Esophagus mucosa (tissue), 1 donor: Measurements from ENCODE around the gene FHOD1. TPM values are rescaled to one million over a fixed set of nuclear protein-coding genes. Genes with fewer than 3 reads are reported as not detected.

Source experiments
- ATAC-seq: fragments of 200-7000 bp; cut with Tn5 transposase; one replicate; pipeline ENCODE4 v1.9.1; 2020
- total RNA-seq: library from RNA; stranded (reverse); gene quantifications from one replicate; pipeline ENCODE4 v1.2.4, GENCODE V29; 2023
- donor health status: DM: yes; HTN: yes; CAD: no.

FHOD1 gene
- 7.4 TPM for total RNA-seq

GRCh38 chr16:67247192-67248072 is at the start of gene FHOD1:
Gene FHOD1, minus strand, starts transcription at chr16:67247481. Its CDS starts 71 bp downstream, at chr16:67247410.
- peak; percentile 88 for ATAC-seq

- ATAC-seq, result no peak
Measured at GRCh38 chr16:67296420-67296819, 49.1 kb upstream of the FHOD1 start.

- no peak for ATAC-seq
Measured at GRCh38 chr16:67294938-67295361, 47.7 kb upstream of the FHOD1 start.

GRCh38 chr16:67294171-67294757 is 47.0 kb upstream of the FHOD1 start:
- ATAC-seq, result no peak

DNA sequence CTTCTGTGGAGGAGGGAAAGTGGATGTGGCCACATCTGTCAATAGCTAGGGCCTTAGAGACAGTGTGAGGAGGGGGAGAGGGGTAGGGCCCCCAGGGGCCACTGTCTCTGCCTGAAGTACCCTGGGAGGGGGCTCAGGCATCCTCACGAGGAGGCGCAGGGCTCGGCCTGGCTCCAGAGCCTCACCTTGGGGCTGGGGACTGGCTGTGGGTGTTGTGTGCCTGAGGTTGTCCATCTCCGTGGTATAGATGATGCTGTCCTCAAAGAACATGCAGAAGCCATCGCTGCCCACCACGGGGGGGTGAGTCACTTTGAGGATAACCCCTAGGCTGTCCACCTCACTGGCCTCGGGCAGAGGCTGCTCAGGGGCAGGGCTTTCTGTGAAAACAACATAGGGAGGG is 44.2 kb upstream of the FHOD1 start:
- ATAC-seq, result no peak

DNA sequence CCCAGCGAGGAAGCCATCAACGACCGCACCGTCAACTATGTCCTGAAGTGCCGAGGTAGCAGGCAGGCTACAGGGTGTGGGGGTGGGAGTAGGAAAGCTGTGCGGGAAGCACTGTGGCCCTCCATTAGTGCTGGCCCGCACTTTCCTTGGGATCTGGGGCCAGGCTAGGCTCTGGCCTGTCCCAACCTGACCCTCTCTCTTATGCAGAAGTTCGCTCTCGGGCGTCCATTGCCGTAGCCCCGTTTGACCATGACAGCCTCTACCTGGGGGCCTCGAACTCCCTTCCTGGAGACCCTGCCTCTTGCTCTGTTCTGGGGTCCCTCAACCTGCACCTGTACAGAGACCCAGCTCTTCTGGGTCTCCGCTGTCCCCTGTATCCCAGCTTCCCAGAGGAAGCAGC is 40.7 kb upstream of the FHOD1 start:
- ATAC-seq, result no peak

DNA sequence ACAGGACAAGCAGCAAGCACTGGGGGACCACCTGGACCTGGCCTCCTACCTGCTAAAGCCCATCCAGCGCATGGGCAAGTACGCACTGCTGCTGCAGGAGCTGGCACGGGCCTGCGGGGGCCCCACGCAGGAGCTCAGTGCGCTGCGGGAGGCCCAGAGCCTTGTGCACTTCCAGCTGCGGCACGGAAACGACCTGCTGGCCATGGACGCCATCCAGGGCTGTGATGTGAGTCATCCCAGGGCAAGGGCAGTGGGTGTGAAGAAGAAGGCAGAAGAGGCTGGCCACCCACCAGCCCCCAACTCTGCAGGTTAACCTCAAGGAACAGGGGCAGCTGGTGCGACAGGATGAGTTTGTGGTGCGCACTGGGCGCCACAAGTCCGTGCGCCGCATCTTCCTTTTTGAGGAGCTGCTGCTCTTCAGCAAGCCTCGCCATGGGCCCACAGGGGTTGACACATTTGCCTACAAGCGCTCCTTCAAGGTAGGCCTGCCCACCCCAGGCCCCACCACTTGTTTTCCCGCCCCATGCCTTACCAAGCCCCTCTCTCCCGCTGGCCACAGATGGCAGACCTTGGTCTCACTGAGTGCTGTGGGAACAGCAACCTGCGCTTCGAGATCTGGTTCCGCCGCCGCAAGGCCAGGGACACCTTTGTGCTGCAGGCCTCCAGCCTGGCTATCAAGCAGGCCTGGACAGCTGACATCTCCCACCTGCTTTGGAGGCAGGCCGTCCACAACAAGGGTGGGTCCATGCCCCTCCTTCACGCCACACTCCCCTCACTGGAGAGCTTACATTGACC is 39.4 kb upstream of the FHOD1 start:
- ATAC-seq, result no peak

- peak; percentile 43 for ATAC-seq
Measured at GRCh38 chr16:67284699-67285646, 37.7 kb upstream of the FHOD1 start.

DNA sequence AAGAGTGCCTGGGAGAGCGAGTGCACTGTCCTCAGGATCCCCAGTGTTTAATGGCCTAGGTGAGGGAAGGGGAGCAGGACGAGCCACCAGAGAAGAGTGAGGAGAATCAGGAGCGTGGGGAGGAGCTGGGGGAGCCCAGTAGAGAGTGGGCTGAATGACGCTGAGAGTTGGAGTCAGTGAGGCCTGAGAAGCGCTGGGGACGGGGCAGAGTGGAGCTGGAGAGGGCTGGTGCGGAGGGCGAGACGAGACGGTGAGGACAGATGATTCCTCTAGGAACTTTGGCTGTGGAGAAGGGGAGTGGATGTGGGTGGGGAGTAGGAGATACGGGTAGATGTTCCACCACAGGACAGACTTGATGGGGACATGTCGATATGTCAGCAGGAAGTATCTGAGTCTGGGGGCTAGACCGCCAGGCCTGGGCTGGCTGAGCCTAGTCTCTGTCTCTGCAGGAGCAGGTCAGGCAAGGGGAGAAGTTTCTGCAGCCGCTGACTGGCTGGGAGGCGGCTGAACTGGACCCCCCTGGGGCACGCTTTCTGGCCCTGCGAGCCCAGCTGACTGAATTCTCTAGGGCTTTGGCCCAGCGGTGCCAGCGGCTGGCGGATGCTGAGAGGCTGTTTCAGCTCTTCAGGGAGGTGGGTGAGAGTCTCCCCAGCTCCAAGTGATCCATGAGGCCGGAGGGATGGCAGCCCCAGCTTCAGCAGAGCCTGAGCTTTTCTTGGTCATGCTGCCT is 36.7 kb upstream of the FHOD1 start:
- ATAC-seq, result no peak

GRCh38 chr16:67283039-67283825 is 36.0 kb upstream of the FHOD1 start:
- no peak for ATAC-seq

- ATAC-seq, result no peak
Measured at GRCh38 chr16:67282447-67282805, 35.1 kb upstream of the FHOD1 start.

- ATAC-seq, result no peak
Measured at GRCh38 chr16:67281536-67282446, 34.5 kb upstream of the FHOD1 start.

GRCh38 chr16:67280090-67281015 is 33.1 kb upstream of the FHOD1 start:
- no peak for ATAC-seq

DNA sequence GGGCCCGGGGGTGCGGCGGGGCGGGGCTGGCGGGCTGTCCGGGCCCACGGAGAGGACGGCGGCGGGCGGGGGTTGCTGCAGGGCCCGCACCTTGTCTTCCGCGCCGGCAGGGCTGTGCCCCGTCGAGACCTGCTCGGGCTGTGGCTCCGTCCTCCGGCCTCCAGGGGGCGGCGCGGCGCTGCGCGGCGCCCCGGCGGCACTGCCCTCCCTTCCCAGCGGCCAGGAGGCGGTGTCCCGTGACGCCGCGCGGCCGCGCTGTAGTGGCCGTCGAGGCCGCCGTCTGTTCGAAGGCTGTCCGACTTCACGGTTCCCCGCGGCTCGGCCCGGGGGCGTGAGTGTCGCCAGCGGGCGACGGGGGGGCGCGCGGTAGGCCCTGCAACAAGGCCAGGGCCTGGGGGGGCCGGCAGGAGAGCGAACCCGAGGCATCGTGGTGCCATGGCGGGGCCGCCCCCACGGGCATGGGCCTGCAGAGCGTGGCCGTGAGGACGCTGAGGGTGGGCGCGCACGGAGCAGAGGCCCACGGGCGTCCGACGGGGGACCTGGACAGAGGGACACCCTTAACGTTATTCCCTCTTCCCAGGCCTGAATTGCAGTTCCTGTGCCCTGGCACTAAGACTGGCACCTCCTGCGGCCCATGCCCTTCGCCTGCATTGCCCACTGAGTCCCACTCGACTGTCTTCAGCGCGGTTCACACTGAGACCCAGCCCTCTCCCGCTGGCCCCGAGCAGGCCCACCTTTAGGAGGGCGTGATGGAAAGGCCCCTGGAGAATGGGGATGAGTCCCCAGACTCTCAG is 32.2 kb upstream of the FHOD1 start, which contains the start of gene PLEKHG4:
Gene PLEKHG4 (plus strand): TSS at position 237 of the 794 bp plus-strand sequence. CDS start 513 bp downstream, at position 750.
- ATAC-seq, result peak; percentile 92

DNA sequence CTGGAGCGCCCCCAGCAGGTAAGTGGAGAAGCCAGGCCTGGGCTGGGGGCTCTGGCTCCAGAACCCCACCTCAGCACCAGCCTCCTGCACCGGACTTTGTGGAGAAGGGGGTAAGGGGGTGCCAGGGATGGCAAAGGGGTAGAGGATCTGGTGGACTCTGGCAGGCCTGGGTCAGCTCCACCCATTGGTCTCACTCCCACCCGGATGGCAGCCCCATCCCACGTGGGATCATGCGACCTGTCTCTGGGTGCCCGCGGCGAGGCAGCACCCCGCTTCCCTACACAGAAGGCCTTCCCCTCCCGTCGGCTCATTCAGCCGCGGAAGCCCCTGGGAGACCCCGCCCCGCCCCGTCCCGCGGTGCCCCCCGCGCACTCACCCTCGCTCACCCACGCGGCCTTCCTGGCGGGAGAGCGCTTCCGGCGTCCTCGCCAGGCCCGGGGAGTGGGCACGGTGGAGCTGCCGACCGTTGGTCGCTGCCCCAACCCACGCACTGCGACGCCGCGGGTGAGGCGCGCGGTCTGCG is 31.6 kb upstream of the FHOD1 start:
- ATAC-seq, result peak; percentile 24

DNA sequence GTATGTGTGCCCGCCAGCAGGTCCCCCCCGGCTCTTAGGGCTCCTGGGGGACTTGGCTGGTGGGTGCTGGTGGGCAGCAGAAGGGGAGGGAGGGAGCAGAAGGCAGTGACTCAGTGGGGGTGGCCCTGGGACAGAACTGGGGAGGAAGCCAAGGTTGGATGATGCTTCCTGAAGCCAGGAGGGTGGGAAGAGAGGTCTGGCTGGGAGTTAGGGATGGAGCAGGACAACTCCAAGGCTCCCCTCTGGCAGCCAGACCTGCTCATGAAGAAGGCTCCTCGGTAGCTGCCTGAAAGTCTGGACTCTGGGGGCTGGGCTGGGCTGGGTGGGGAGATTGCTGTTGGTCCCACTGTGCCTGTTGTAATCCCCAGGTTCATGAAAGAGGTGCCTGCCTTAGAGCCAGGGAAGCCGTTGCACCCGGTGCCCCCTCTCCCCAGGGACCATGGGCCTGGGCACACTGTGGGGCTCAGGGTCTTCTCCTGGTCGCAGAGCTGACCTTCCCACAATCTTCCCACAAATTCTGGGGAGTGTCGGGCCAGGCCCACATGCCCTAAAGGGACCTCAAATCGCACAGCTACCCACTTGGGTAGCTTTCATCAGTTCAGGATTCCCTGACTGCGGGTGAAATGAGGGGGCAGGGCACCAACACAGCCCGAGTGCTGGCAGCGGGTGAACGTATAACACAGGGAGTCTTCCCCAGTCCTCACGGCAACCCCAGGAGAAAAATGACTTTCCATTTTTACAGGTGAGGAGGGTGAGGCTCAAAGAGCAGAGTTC is 30.9 kb upstream of the FHOD1 start:
- peak; percentile 2 for ATAC-seq
